Nucleus accumbens (tissue), 56 donors: ENCODE results near the gene PRORP.
"Not testable (repeated sequence)": the region's sequence is repeated elsewhere in the genome, so short reads cannot be mapped to it uniquely, and the experiment has no call there.

Experiments used
- DNase-seq, 56 donors: peaks; one replicate each; lab custom pipeline; 2025; lab: John Stamatoyannopoulos, UW

Gene PRORP

GRCh38 chr14:35134329-35135123 is 12.2 kb downstream of the PRORP start:
- DNase-seq, result peak in 2 of 56 donors; percentile 1 to 21

- DNase-seq, result no peak
These were observed 16.2 kb downstream of the PRORP start for GRCh38 chr14:35138585-35138984.

GRCh38 chr14:35140718-35141581 is 18.6 kb downstream of the PRORP start:
- no peak for DNase-seq

DNA sequence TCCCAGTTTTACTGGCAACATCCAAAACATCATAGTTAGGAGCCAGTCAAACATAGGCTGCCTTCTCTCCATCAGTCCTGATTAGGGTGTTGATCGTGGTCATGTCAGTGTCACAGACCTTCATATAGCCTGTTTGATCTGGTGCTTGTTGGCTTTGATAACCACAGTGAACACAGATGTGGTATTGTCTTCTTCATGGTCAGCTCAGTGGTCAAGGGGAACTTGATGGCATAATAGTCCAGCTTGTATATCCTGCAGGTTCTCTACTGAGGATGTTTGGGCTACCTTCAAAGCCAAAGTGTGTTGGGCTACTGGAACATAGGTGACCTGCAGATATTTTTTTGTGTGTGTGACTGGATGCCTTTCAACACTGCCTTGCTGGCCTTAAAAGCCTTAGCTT is 21.7 kb downstream of the PRORP start:
- DNase-seq, result no peak

DNA sequence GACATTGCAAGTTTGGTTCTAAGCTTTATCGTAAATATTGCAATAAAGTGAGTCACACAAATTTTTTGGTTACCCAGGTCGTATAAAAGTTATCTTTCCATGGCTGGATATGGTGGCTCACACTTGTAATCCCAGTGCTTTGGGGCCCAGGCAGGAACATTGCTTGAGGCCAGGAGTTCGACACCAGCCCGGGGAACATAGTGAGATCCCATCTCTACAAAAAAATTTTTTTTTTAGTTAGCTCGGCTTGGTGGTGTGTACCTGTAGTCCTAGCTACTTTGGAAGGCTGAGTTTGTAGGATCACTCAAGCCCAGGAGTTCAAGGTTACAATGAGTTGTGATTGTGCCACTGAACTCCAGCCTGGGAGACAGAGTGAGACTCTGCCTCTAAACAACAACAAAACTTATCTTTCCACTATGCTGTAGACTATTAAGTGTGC is 24.4 kb downstream of the PRORP start:
- DNase-seq, result no peak

DNA sequence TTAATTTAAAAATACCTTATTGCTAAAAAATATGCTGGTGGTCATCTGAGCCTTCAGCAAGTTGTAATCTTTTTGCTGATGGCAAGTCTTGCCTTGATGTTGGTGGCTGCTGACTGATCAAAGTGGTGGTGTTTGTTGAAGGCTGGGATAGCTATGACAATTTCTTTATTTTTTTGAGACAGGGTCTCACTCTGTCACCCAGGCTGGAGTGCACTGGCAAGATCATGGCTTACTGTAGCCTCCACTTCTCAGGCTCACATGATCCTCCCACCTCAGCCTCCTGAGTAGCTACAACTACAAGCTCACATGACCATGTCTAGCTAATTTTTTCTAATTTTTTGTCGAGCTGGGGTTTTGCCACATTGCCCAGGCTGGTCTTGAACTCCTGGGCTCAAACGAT is 24.8 kb downstream of the PRORP start:
- DNase-seq, result no peak

GRCh38 chr14:35147711-35148110 is 25.4 kb downstream of the PRORP start:
- DNase-seq, result no peak

- no peak for DNase-seq
These were observed 26.9 kb downstream of the PRORP start for GRCh38 chr14:35149239-35149638.

- DNase-seq, result not testable (repeated sequence)
These were observed 30.2 kb downstream of the PRORP start for GRCh38 chr14:35152531-35152930.

GRCh38 chr14:35154016-35154415 is 31.7 kb downstream of the PRORP start:
- no peak for DNase-seq

GRCh38 chr14:35155962-35156361 is 33.6 kb downstream of the PRORP start:
- no peak for DNase-seq

DNA sequence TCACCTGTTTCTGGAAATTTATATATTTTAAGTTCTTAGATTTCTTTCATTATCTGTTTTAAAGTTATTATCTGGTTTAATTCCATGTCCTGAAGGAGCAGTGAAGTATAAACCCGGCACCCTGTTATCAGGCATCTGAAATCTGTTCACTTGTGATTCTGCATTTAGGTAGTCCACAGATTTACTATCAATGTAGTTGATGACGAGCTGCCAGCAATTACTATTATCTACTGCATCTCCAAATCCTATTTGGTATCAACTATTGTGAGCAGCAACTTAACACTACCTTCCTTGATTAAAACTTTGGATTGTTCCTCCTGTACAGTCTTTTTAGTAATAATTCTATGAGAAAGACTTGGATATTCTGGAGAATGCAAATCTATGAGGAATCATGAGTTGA is 36.1 kb downstream of the PRORP start:
- DNase-seq, result no peak

DNA sequence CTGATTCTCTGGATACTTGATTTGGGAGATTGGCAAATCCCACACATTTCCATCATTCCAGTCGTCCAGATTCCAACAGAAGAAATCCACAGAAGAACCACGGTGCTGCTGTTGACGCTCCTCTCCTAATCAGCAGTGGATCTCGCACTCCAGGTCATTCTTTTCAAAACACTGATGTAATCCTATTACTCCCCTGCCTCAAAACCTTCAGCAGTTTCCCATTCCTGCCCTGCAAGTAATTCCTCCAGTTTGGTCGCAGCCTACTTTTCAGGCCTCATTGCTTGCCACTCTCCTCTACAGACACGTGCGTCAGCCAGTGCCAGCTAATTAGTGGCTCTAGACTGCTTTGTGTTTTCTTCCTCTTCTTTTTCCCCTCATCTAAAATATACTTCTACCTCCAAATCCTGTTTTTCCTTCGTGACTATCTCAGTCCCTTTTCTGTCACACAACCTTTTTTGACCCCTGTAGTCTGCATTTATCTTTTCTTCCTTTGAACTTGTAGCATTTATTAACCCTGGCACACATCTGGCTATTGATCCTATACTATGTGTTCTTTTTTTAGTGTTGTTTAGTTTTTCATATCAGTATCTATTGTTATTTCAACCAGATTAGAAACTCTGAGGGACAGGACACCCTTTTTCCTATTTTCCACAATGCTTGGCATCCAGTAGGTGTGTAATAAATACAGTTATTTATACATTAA is 36.8 kb downstream of the PRORP start:
- DNase-seq, result no peak

- no peak for DNase-seq
These were observed 37.5 kb downstream of the PRORP start for GRCh38 chr14:35159742-35160409.

DNA sequence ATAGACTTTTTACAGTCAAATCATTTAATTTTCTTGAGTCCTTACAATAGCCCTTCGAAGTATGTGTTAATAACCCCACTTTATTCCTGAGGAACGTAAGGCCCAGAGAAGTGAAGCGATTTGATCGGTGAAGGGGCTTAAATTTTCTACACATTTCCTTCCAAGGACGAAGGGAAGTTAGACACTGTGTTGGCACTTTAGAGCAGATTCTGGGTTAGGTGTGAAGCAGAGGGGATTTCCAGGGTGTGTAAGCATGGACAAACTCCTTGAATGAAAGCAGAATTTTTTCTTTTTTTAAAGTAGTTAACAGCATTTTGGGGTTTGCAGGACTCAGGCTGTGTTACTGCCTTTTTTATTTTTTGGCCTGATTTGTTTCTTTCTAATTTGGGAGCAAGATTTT is 38.9 kb downstream of the PRORP start:
- DNase-seq, result no peak

DNA sequence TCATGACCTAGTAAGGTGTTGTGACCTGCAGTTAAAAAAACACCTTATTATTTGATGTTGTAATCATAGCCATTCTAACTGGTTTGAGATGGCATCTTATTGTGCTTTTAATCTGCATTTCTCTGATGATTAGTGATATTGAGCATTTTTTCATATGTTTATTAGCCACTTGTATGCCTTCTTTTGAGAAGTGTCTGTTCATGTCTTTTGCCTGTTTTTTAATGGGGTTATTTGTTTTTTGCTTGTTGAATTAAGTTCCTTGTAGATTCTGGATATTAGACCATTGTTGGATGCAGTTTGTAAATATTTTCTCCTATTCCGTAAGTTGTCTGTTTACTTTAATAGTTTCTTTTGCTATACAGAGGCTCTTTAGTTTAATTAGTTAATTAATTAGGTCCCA is 41.0 kb downstream of the PRORP start:
- DNase-seq, result no peak

GRCh38 chr14:35164849-35165248 is 42.5 kb downstream of the PRORP start:
- DNase-seq, result no peak

GRCh38 chr14:35167496-35167895 is 45.1 kb downstream of the PRORP start:
- no peak for DNase-seq
